Smooth muscle cell (in vitro differentiated cells): ENCODE measurements around the gene ZNF207. TPM values are rescaled to one million over a fixed set of nuclear protein-coding genes. Genes with fewer than 3 reads are reported as not detected.

Source experiments
- DNase-seq: peaks from one replicate; lab custom pipeline; 2025; ENCODE audit not compliant: unreplicated experiment; lab: John Stamatoyannopoulos, UW
- H2AFZ ChIP-seq: fragments of 200-600 bp; sonication (generic); 2 replicates; pipeline ENCODE4 v1.6.0; 2016; ENCODE audit warnings: antibody characterized with exemption, low read depth, mild to moderate bottlenecking
- H3F3A ChIP-seq: fragments of 200-600 bp; sonication (generic); 2 replicates; pipeline ENCODE4 v1.6.0; 2017; ENCODE audit warnings: antibody characterized with exemption, low read depth
- H3K27ac ChIP-seq: fragments of 200-600 bp; sonication (generic); 2 replicates; pipeline ENCODE4 v1.5.1; 2016; ENCODE audit warnings: low read depth, mild to moderate bottlenecking
- H3K27me3 ChIP-seq: fragments of 200-600 bp; sonication (generic); 2 replicates; pipeline ENCODE4 v1.6.1; 2016; ENCODE audit warnings: low read depth, mild to moderate bottlenecking
- H3K36me3 ChIP-seq: fragments of 200-600 bp; sonication (generic); 2 replicates; pipeline ENCODE4 v1.5.1; 2016; ENCODE audit warnings: low read depth
- H3K4me1 ChIP-seq: fragments of 200-600 bp; sonication (generic); 2 replicates; pipeline ENCODE4 v1.5.1; 2016; ENCODE audit warnings: low read depth
- H3K4me2 ChIP-seq: fragments of 200-600 bp; sonication (generic); 2 replicates; pipeline ENCODE4 v1.6.0; 2016; ENCODE audit warnings: mild to moderate bottlenecking
- H3K4me3 ChIP-seq: fragments of 200-600 bp; sonication (generic); 2 replicates; pipeline ENCODE4 v1.5.1; 2016; ENCODE audit warnings: mild to moderate bottlenecking
- H3K79me2 ChIP-seq: fragments of 200-600 bp; sonication (generic); 2 replicates; pipeline ENCODE4 v1.6.0; 2016; ENCODE audit warnings: low read depth, mild to moderate bottlenecking
- H3K9ac ChIP-seq: fragments of 200-600 bp; sonication (generic); 2 replicates; pipeline ENCODE4 v1.6.0; 2016; ENCODE audit warnings: low read depth
- H3K9me3 ChIP-seq: fragments of 200-600 bp; sonication (generic); replicated peaks from 2 replicates; pipeline ENCODE4 v1.5.1; 2016; ENCODE audit warnings: low read depth
- H4K20me1 ChIP-seq: fragments of 200-600 bp; sonication (generic); 2 replicates; pipeline ENCODE4 v1.6.0; 2016; ENCODE audit warnings: low read depth
- CTCF ChIP-seq: fragments of 200-600 bp; sonication (generic); IDR thresholded peaks from 2 replicates; pipeline ENCODE4 v1.5.1; 2017; ENCODE audit warnings: borderline replicate concordance, mild to moderate bottlenecking, antibody characterized with exemption; ENCODE audit not compliant: insufficient read depth, poor library complexity, severe bottlenecking
- WGBS: methylation state at CpG from one replicate; pipeline ENCODE4 v1.1.7; 2016; ENCODE audit warnings: low lambda C conversion rate; 5-methylcytosine and 5-hydroxymethylcytosine counted together
- microRNA counts: library from miRNA; unstranded; fragments of <30 nt; microRNA quantifications from one replicate; lab custom pipeline; 2016
- microRNA-seq: library from miRNA; unstranded; fragments of <30 nt; microRNA quantifications from one replicate; pipeline ENCODE4, GENCODE V29; 2016; ENCODE audit warnings: borderline number of aligned reads
- polyA plus RNA-seq: library from polyadenylated mRNA; unstranded; fragments of >200 nt; fragmentation: Nextera tagmentation; extraction: Ambion mirVana; gene quantifications from 2 replicates; pipeline ENCODE4 v1.2.1, GENCODE V29; 2016
- small RNA-seq: library from RNA; depleted of rRNA; stranded (forward); fragments of <200 nt; gene quantifications from one replicate; pipeline ENCODE3, GENCODE V24; 2014
- total RNA-seq: library from RNA; depleted of rRNA; stranded (reverse); fragments of >200 nt; gene quantifications from 2 replicates; pipeline ENCODE4 v1.2.3, GENCODE V29; 2014

ZNF207 gene
- total and polyA plus RNA-seq, 2 experiments from 2014 or later = 84.3 to 196 TPM

- Histone ChIP-seq H3K9me3 (no peaks in the 10 kb centered on the region), H3K36me3 (no peaks in the 10 kb centered on the region), H3F3A (no peaks in the 10 kb centered on the region), H3K27ac (no peak overlapping the region), H3K4me2 (no peak overlapping the region), H3K4me1 (no peaks in the 10 kb centered on the region), H3K4me3 (no peak overlapping the region), H3K79me2 (no peaks in the 10 kb centered on the region), H4K20me1 (no peaks in the 10 kb centered on the region), H2AFZ (no peak overlapping the region), H3K9ac (no peak overlapping the region), H3K27me3 (no peaks in the 10 kb centered on the region)
- DNase-seq = no peak
- no peak for TF ChIP-seq CTCF
- WGBS = 83% methylated on average over 4 of the region's 4 CpGs
Measured at GRCh38 chr17:32426894-32427293, 76.9 kb downstream of the ZNF207 start.

DNA sequence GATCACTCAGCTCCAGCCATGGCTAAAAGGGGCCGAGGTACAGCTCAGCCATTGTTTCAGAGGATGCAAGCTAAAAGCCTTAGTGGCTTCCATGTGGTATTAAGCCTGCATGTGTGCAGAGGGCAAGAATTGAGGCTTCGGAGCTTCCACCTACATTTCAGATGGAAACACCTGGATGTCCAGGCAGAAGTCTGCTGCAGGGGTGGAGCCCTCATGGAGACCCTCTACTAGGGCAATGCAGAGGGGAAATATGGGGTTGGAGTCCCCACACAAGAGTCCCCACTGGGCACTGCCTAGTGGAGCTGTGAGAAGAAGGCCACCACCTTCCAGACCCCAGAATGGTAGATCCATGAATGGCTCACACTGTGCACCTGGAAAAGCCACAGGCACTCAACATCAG, 79.6 kb downstream of the ZNF207 start:
- Histone ChIP-seq H2AFZ (no peak overlapping the region), H4K20me1 (no peaks in the 10 kb centered on the region), H3K27me3 (no peaks in the 10 kb centered on the region), H3K4me3 (no peak overlapping the region), H3K4me2 (no peak overlapping the region), H3K4me1 (no peaks in the 10 kb centered on the region), H3F3A (no peaks in the 10 kb centered on the region), H3K9ac (no peak overlapping the region), H3K27ac (no peak overlapping the region), H3K9me3 (no peaks in the 10 kb centered on the region), H3K79me2 (no peaks in the 10 kb centered on the region), H3K36me3 (no peaks in the 10 kb centered on the region)
- no peak for TF ChIP-seq CTCF
- 100% methylated on average over 2 of the region's 2 CpGs for WGBS
- no peak for DNase-seq

MicroRNAs encoded within 50 kb of the gene (microRNA counts, 767-probe panel; counts per million panel counts)
- microRNA hsa-miR-632 (lab: Ali Mortazavi, UCI) = 183 counts per million

Small RNA genes lying within 50 kb of the gene (microRNA-seq; reads per million reads assigned to microRNA genes)
- gene MIR632 = 3.5 reads per million

Small RNA genes lying within 50 kb of the gene (small RNA-seq; reads per million reads assigned to genes)
- not detected for gene AC005899.6

Other genes starting within 250 kb of the ZNF207 start
- 28.7 and 34.1 TPM in 2 replicates for gene RHOT1, start 207.7 kb upstream of the ZNF207 start, total RNA-seq
- gene RHOT1, start 207.7 kb upstream of the ZNF207 start, polyA plus RNA-seq = 21.6 and 23.6 TPM in 2 replicates
- gene RHBDL3, start 84.3 kb upstream of the ZNF207 start, total RNA-seq = not detected in 2 replicates
- gene RHBDL3, start 84.3 kb upstream of the ZNF207 start, polyA plus RNA-seq = 0.11 TPM in 1 of 2 replicates, not detected in the other
- 15.2 and 19.0 TPM in 2 replicates for gene C17orf75, start 8.0 kb upstream of the ZNF207 start, total RNA-seq
- gene C17orf75, start 8.0 kb upstream of the ZNF207 start, polyA plus RNA-seq = 10.2 and 15.1 TPM in 2 replicates
- gene PSMD11, start 94.4 kb downstream of the ZNF207 start, total RNA-seq = 46.9 and 70.0 TPM in 2 replicates
- 150 and 184 TPM in 2 replicates for gene PSMD11, start 94.4 kb downstream of the ZNF207 start, polyA plus RNA-seq
- 2.0 and 3.1 TPM in 2 replicates for gene CDK5R1, start 136.8 kb downstream of the ZNF207 start, total RNA-seq
- gene CDK5R1, start 136.8 kb downstream of the ZNF207 start, polyA plus RNA-seq = 2.3 and 3.1 TPM in 2 replicates